A549 (cell line): ENCODE data around the gene LRG1.

Experiments used
- CHD2 ChIP-seq: fragments of 150-350 bp; IDR thresholded peaks from 2 replicates; pipeline ENCODE4 v1.6.1; 2014; ENCODE audit warnings: low read length; ENCODE audit not compliant: partially characterized antibody
- ELK1 ChIP-seq: fragments of 150-350 bp; IDR thresholded peaks from 2 replicates; pipeline ENCODE4 v1.6.1; 2014; ENCODE audit warnings: low read depth, mild to moderate bottlenecking, low read length
- HEYL ChIP-seq: fragments of 250-450 bp; sonication (Bioruptor Pico); IDR thresholded peaks from 2 replicates; pipeline ENCODE4 v1.8.0; 2021; ENCODE audit warnings: mild to moderate bottlenecking, moderate library complexity
- MYC ChIP-seq: IDR thresholded peaks from 2 replicates; pipeline ENCODE4 v1.6.1; 2012; ENCODE audit warnings: mild to moderate bottlenecking, inconsistent platforms, low read length, improper control_type of control experiment, borderline replicate concordance
- PHF8 ChIP-seq: fragments of 200-600 bp; sonication (generic); IDR thresholded peaks from 2 replicates; pipeline ENCODE4 v1.6.1; 2016; ENCODE audit warnings: low read depth, mild to moderate bottlenecking, antibody characterized with exemption, moderate library complexity, borderline replicate concordance
- POLR2A ChIP-seq: IDR thresholded peaks from 2 replicates; pipeline ENCODE4 v1.6.1; 2012; ENCODE audit warnings: mild to moderate bottlenecking, low read length
- RAD21 ChIP-seq, 2 experiments: fragments of >200 bp in 1 of 2; sonication (Bioruptor Twin) in 1 of 2; formaldehyde crosslinking in 1 of 2; IDR thresholded peaks in 1 of 2; conservative IDR thresholded peaks in 1 of 2; 2 replicates in 1 of 2; 3 replicates in 1 of 2; pipeline ENCODE4 v1.6.1; 2012 to 2018; ENCODE audit warnings: inconsistent platforms in 1 of 2
- RCOR1 ChIP-seq: fragments of 150-350 bp; IDR thresholded peaks from 2 replicates; pipeline ENCODE4 v1.6.1; 2014; ENCODE audit warnings: antibody characterized with exemption, low read length, low read depth
- REST ChIP-seq: fragments of 200-600 bp; sonication (generic); IDR thresholded peaks from 2 replicates; pipeline ENCODE4 v1.6.1; 2016; ENCODE audit warnings: antibody characterized with exemption, mild to moderate bottlenecking, moderate library complexity
- SMC3 ChIP-seq: fragments of >200 bp; sonication (Bioruptor Twin); formaldehyde crosslinking; IDR thresholded peaks from 3 replicates; pipeline ENCODE4 v1.6.1; 2018; ENCODE audit warnings: inconsistent platforms
- TF ChIP-seq, protein P1 (sequence below): fragments of >200 bp; sonication (Bioruptor Twin); formaldehyde crosslinking; IDR thresholded peaks from 3 replicates; pipeline ENCODE4 v1.5.1; 2016

DNA sequence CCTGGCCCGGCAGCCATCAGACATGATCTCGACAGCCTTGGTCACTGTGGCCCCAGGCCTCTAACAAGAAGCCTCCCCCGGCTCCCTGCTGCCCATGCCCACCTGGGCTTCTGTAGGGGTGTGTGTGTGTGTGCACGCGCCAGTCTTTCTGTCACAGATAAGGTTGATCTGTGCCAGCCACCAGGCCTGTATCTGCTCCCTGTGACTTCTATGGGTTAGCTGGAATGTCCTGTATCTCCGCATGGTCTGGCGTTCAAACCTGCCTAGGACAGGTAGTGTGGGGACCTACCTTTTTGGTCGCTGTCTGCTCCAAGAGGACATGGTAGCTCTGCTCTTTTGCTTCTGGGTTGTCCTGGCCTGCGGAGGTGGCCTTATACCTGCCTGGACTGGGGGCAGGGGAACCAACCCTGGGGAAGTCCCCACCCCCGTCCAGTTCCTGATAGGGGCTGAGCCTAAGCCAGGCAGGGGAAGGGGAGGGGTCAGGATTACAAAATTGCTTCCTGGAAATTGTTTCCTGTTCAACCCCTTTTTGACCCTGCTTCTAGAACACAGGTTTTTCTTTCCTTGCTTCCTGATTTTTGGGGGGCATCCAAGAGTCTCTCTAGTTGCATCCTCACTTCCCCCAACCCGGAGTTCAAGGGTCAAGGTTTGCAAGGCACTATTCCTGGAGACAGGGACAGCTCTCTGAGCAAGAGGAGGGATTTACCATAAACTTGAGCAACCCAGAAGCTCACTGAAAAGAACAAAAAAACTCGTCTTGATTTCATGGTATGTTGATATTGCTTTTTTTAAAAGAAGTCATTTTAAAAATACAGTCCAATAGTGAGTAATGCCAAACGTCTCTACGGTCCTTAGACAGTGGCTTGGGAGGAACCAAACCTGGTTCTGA is at the start of gene LRG1:
- TF ChIP-seq, protein P1, sequence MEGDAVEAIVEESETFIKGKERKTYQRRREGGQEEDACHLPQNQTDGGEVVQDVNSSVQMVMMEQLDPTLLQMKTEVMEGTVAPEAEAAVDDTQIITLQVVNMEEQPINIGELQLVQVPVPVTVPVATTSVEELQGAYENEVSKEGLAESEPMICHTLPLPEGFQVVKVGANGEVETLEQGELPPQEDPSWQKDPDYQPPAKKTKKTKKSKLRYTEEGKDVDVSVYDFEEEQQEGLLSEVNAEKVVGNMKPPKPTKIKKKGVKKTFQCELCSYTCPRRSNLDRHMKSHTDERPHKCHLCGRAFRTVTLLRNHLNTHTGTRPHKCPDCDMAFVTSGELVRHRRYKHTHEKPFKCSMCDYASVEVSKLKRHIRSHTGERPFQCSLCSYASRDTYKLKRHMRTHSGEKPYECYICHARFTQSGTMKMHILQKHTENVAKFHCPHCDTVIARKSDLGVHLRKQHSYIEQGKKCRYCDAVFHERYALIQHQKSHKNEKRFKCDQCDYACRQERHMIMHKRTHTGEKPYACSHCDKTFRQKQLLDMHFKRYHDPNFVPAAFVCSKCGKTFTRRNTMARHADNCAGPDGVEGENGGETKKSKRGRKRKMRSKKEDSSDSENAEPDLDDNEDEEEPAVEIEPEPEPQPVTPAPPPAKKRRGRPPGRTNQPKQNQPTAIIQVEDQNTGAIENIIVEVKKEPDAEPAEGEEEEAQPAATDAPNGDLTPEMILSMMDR = no peak
- TF ChIP-seq RAD21 (conservative IDR thresholded peaks at IDR 0.05 in 1 of 2, IDR thresholded peaks at IDR 0.05 in 1 of 2) (no peak), HEYL (CRISPR knock-in tag) (no peak), POLR2A (no peak), CHD2 (no peak), SMC3 (no peak), RCOR1 (no peak), PHF8 (no peak), MYC (no peak), ELK1 (no peak), REST (no peak)
